Activated T-helper 1 cell treated with anti-CD3 and anti-CD28 coated beads, Interleukin-2, amount 50 U/mL, for 16 hours (primary cell): Measurements from ENCODE around the gene PRDM16.

ENCODE experiments used
- DNase-seq, 2 donors: peaks; one replicate each; pipeline ENCODE4 v3.0.0-alpha.2; 2020; ENCODE audit warnings: low read depth in 1 of 2, low spot score in 1 of 2

PRDM16 gene

DNA sequence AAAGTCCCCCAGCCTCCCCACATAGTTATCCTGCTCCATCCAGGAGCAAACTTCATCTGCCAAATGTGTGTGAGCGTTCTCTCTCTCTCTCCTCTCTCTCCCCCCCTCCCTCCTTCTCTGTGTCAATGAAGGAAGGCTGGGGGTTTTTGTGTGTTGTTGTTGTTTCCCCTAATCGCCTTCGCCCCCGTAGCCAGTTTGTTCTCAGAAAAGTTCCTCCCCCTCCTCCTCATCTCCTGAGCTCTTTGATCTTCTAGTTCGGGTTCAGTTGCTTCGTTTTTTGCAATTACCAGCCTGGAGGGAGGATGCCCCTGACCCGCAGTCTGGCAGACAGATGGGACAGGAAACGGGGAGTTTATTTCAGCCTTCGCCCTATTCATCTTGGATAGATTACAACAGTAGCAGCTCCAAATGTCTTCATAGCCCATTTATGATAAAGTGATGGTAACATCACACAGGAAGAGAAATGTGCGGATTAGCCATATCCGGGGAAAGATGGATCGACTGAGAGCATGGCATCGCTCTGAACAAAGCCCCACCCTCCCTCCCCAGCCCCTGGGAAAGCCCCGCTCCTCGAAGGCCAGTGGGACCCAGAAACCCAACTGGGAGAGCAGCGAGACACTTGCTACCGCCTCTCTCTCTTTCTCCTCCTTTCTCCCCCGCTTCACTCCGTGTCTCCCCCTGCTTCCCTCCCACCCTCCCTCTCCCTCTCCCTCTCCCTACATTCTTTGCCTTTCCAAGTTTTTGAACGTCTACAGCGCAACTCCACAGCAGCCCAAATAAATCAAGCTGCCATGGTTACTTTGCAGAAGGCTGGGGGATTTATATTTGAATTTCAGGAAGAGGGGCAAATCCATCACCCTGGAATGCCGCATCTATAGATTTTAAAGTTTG, 245.7 kb downstream of the PRDM16 start:
- DNase-seq: no peak

DNA sequence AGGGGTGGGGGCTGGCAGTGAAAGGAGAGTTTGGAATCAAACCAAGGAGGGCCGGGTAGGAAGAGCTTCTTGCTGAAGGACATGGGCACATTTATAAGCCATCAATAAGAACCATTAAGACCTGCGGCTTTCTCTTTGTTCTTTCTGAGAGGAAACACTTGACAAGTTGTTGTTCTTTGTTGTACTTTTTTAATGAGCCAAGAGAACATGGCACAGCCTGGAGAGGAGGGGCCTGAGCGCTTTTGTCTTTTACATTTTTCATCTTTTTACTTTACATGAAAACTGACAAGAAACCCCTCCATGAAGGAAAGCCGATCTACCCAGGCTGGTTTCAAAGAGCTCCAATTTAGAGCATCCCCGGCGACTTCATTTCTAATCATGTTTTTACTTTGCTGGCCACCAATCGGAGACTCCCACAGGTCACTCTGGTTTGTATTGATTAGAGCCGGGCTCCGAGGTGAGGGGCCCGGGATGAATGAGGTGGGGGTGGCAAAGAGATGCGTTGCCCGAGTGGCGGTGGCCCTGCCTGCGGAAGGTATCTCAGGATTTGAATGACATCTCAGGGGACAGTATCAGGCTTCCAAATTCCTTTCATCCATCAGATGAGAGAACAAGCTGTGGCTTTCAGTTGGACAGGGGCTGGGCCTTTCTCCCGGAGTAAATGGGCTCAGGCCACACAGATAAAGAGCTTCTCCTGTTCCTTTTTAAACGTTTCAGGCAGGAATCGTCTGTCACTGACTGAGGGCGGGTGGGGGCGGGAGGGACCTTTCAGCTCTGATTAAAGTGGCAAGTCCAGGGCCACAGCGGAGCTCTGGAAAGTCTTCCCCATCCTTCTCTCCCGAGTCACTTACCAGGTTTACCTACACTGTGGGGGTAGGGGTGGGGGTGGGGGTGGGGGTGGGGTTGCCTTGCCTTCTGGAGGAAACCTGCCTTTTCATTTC, 246.7 kb downstream of the PRDM16 start:
- no peak for DNase-seq

GRCh38 chr1:3316340-3316943, 247.4 kb downstream of the PRDM16 start:
- no peak for DNase-seq

DNA sequence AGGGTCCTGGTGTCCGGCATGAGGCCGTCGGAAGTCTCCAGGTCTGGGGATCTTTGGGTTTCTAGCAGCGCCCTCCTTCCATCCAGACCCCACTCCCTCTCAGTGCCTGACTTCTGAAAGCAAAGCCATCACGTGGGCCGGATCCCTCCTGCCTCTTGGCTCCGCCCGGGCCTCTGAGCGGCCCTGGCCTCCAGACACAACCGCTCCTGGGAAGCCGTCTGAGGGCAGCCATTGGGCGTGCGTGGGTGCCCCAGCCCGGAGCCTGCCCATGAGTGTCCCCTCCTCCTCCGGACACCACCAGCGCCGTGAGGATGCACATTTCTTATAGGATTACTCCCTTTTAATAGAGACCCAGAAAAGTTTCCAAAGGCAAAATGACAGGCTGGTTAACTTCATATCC, 248.5 kb downstream of the PRDM16 start:
- DNase-seq: no peak

DNA sequence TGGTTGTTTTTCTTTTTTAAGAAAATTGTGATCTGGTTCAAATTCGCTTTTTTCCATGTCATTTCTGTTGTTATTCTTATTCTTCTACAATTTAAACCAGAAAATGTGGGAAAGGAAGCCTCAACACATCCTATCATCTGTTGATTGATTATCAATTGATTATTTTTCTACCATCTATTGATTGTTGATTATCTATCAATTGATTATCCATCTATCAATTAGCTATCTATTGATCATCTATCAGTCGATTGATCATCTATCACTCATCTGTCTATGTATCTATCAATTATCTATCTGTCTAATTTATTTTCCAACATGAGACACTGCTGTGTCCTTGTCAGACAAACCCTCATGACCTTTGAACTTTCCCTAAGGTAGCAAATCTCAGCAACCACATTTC, 249.3 kb downstream of the PRDM16 start:
- no peak for DNase-seq

DNA sequence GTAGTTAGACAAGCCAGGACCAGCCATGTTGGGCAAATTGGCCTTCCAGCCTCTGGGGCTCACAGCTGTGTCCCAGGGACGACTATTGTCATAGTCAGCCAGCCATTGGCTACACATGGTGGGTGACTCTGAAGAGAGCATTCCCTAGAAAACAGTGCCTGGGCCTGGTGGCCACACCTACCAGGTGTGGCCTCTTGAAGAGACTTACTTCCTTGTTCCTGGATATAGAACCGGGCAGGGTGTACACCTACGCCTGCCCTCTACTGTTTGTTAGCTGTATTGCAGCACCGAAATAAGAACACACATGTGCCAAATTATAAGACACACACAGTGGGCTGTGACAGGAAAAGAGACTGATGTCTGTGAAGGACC, 250.9 kb downstream of the PRDM16 start:
- DNase-seq: no peak

- DNase-seq: no peak
These were observed 251.5 kb downstream of the PRDM16 start for GRCh38 chr1:3320246-3321152.

GRCh38 chr1:3321559-3322449, 252.8 kb downstream of the PRDM16 start:
- no peak for DNase-seq

- no peak for DNase-seq
These were observed 253.5 kb downstream of the PRDM16 start for GRCh38 chr1:3322450-3323020.

DNA sequence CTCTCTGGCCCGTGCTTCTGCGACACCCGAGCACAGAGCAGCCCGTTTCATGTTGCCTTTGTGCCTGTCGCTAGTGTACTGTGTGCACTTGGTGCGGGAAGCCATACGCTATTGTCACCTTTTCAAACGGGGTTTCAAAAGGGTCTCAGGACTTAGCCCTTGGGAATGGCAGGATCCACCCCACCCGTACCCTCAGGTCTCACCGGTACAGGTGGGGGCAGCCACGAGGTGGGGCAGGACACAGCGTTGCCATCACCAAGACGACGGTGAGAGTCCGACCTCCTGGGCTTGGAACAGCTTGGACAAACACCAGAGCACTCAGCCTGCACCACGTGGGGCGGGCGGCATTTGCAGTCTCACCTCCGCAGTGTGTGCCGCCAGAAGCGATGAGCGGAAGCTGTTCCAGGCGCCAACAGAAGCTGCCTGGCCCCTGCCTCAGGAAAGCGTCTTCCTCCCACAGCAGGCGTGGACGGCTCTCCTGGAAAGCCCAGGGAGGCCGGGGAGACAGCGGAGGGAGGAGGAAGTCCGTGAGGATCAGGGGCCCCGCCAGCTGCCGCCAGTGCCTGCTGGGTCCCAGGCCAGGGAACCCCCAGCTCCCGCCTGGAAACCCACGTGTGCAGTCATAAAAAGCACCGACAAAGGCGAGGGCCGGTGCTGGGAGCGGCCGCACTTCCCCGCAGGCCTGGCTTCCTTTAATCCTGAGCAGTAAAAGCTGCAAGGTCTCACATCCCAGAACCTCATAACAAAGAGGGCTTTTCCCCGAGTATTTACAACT, 254.2 kb downstream of the PRDM16 start:
- DNase-seq: no peak

- DNase-seq: no peak
These were observed 255.0 kb downstream of the PRDM16 start for GRCh38 chr1:3323796-3324703.

- DNase-seq: no peak
These were observed 255.9 kb downstream of the PRDM16 start for GRCh38 chr1:3324704-3325535.

GRCh38 chr1:3326516-3327388, 257.7 kb downstream of the PRDM16 start:
- DNase-seq: no peak

DNA sequence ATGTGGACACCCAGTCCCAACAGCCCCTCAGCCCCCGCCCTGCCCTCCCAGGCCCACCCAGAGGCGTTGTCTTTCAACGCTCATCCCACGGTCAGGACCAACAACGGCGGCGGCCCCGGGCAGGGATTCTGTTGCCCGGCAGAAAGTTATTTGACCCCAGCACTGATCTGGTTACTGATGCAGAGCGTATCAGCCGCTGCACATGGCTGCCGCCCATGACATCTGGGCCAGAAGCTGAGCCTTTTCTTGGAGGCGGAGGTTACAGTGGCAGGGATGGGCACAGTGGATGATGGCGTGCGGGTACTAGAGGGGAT, 258.3 kb downstream of the PRDM16 start:
- DNase-seq: no peak

- no peak for DNase-seq
These were observed 259.1 kb downstream of the PRDM16 start for GRCh38 chr1:3327936-3328590.
